GM12878 (cell line): ENCODE data around the gene DHPS. TPM values are rescaled to one million over a fixed set of nuclear protein-coding genes. Genes with fewer than 3 reads are reported as not detected.

Experiments
- HSF1 ChIP-seq: fragments of 150-350 bp; IDR thresholded peaks from 2 replicates; pipeline ENCODE4 v1.6.1; 2014; ENCODE audit warnings: mild to moderate bottlenecking, low read depth, low read length
- NFXL1 ChIP-seq: fragments of 450-650 bp; IDR thresholded peaks from 2 replicates; pipeline ENCODE4 v1.6.1; 2017; ENCODE audit warnings: antibody characterized with exemption, mild to moderate bottlenecking, borderline replicate concordance
- RAD21 ChIP-seq: IDR thresholded peaks from 2 replicates; pipeline ENCODE4 v1.6.1; 2011; ENCODE audit warnings: mild to moderate bottlenecking, low read depth, low read length, moderate library complexity; ENCODE audit not compliant: insufficient read depth
- RCOR1 ChIP-seq: conservative IDR thresholded peaks from 2 replicates; pipeline ENCODE4 v1.6.1; 2012; ENCODE audit warnings: low read depth, low read length, improper control_type of control experiment
- RFX5 ChIP-seq: IDR thresholded peaks from 2 replicates; pipeline ENCODE4 v1.6.1; 2011; ENCODE audit warnings: low read depth, low read length, improper control_type of control experiment
- RUNX3 ChIP-seq: IDR thresholded peaks from 2 replicates; pipeline ENCODE4 v1.6.1; 2012; ENCODE audit warnings: low read length, inconsistent platforms
- SPI1 ChIP-seq: IDR thresholded peaks from 2 replicates; pipeline ENCODE4 v1.6.1; 2011; ENCODE audit warnings: low read depth, mild to moderate bottlenecking, low read length, moderate library complexity, borderline replicate concordance; ENCODE audit not compliant: insufficient read depth
- USF1 ChIP-seq: IDR thresholded peaks from 2 replicates; pipeline ENCODE4 v1.6.1; 2011; ENCODE audit warnings: borderline replicate concordance, low read depth, mild to moderate bottlenecking, moderate library complexity, mixed read lengths, low read length; ENCODE audit not compliant: insufficient read depth; ENCODE audit errors: extremely low read length
- ZNF622 ChIP-seq: fragments of 450-650 bp; IDR thresholded peaks from 2 replicates; pipeline ENCODE4 v1.6.1; 2017; ENCODE audit warnings: mild to moderate bottlenecking, inconsistent platforms
- ZSCAN29 ChIP-seq: fragments of 450-650 bp; IDR thresholded peaks from 2 replicates; pipeline ENCODE4 v1.6.1; 2017; ENCODE audit warnings: mild to moderate bottlenecking, moderate library complexity
- polyA plus RNA-seq, 11 experiments: library from polyadenylated mRNA; depleted of rRNA in 4 of 11; unstranded in 6 of 11; stranded (reverse) in 5 of 11; fragments of >200 nt; fragmentation: Nextera tagmentation in 4 of 11; fragmentation: Illumina TruSeq in 1 of 11; extraction: Ambion mirVana in 4 of 11; extraction: Trizol in 1 of 11; gene quantifications; 1 replicate in 1 of 11; 2 replicates in 10 of 11; pipeline versions ENCODE4 v1.2.1 to v1.2.3, GENCODE V29; 2011 to 2016; ENCODE audit warnings: inconsistent platforms in 2 of 11, missing spikeins in 2 of 11, low read depth in 1 of 11
- total RNA-seq, 4 experiments: library from RNA; depleted of rRNA in 3 of 4; stranded (reverse); fragments of >200 nt in 3 of 4; fragmentation: Illumina TruSeq in 1 of 4; extraction: Trizol in 1 of 4; gene quantifications; 2 replicates each; pipeline versions ENCODE4 v1.2.1 to v1.2.3, GENCODE V29; 2013 to 2021

DHPS gene
- total and polyA plus RNA-seq, 10 of the 15 experiments (the other 5 are each of a cell fraction or from before 2014, with no cell fraction given) = 36.4 to 104 (median 83.4) TPM

- no peak for TF ChIP-seq RAD21
- TF ChIP-seq HSF1 = no peak
- no peak for TF ChIP-seq USF1
- no peak for TF ChIP-seq ZSCAN29
- peak; percentile 3; the same call in 1 of the 2 replicates for TF ChIP-seq RUNX3
- TF ChIP-seq RFX5 = no peak
- TF ChIP-seq NFXL1 = no peak
- no peak for TF ChIP-seq RCOR1
- TF ChIP-seq SPI1 = no peak
- no peak for TF ChIP-seq ZNF622
Observed at GRCh38 chr19:12670159-12670928, 11.3 kb downstream of the DHPS start (continued).
